ENCODE measurements around the gene AGBL3.

DNA sequence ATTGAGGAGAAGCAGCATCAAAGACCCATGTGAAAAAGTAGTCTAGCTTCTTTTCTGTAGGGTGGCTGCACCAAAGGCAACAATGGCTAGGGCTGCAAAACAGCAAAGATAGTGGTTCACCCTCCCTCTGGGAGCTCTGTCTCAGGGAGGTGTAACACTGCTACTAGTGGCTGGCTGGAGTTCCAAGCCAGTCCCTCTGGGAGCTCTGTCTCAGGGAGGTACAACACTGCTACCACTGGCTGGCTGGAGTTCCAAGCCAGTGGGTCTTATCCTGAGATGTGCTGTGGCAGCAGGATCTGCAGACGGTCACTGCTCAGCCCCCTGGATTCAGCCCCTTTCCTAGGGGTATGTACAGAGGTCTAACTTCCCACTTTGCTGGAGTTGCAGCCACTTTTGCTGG is 123.7 kb downstream of the AGBL3 start:
- TF ChIP-seq, protein P1, sequence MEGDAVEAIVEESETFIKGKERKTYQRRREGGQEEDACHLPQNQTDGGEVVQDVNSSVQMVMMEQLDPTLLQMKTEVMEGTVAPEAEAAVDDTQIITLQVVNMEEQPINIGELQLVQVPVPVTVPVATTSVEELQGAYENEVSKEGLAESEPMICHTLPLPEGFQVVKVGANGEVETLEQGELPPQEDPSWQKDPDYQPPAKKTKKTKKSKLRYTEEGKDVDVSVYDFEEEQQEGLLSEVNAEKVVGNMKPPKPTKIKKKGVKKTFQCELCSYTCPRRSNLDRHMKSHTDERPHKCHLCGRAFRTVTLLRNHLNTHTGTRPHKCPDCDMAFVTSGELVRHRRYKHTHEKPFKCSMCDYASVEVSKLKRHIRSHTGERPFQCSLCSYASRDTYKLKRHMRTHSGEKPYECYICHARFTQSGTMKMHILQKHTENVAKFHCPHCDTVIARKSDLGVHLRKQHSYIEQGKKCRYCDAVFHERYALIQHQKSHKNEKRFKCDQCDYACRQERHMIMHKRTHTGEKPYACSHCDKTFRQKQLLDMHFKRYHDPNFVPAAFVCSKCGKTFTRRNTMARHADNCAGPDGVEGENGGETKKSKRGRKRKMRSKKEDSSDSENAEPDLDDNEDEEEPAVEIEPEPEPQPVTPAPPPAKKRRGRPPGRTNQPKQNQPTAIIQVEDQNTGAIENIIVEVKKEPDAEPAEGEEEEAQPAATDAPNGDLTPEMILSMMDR (IDR thresholded peaks at IDR 0.05) = no peak
- no peak for TF ChIP-seq POLR2A (IDR thresholded peaks at IDR 0.05)
